Measurements from ENCODE around the gene BTBD3.
A peak's percentile ranks its signal among the peaks of the same experiment; 100 is the strongest.

Gene BTBD3

GRCh38 chr20:11917663-11918062 is at the start of gene BTBD3:
Gene BTBD3, plus strand, starts transcription at chr20:11917893. Its CDS starts 383 bp downstream, at chr20:11918276.
- DNase-seq, result no peak

GRCh38 chr20:11869641-11870040 is 48.1 kb upstream of the BTBD3 start:
- DNase-seq, result no peak

DNA sequence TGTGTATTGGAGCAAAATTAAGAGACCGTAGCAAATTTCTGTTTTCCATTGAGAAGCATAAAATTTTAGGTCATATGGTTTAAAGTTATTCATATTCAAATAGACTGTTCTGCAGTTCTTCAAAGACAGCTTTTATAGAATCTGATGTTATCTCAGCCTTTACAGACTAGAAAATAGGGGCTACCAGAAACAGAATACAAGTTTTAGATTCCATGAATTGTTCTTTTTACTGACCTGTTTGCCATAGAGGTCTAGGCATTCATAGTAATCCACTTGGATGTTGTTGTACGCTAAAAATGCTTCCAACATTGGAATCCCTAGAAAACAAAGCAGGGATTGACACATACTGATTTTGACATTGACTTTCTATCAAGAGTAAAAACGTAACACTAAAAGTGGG is 47.3 kb upstream of the BTBD3 start:
- no peak for DNase-seq

- DNase-seq, result no peak
Measured at GRCh38 chr20:11876555-11876954, 41.1 kb upstream of the BTBD3 start.

- no peak for DNase-seq
Measured at GRCh38 chr20:11880680-11881079, 37.0 kb upstream of the BTBD3 start.

DNA sequence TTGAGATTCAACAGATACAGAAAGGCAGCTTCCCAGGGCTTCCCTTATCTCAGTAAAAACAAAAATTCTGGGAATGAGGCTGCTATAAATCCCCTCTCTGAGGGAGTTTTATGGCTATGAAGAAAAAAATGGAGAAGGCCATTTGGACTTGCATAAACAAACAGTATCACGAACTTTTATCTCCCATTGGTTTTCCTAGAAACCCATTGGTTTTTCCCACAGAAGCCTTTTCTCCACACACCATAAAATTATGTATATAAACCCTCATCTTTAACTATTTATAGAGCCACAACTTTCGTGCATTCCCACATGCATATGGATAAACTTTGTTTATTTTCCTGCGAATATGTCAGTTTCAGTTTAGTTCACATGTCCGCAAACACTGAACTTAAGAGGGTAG is 36.2 kb upstream of the BTBD3 start:
- DNase-seq, result no peak

GRCh38 chr20:11882651-11883050 is 35.0 kb upstream of the BTBD3 start:
- no peak for DNase-seq

DNA sequence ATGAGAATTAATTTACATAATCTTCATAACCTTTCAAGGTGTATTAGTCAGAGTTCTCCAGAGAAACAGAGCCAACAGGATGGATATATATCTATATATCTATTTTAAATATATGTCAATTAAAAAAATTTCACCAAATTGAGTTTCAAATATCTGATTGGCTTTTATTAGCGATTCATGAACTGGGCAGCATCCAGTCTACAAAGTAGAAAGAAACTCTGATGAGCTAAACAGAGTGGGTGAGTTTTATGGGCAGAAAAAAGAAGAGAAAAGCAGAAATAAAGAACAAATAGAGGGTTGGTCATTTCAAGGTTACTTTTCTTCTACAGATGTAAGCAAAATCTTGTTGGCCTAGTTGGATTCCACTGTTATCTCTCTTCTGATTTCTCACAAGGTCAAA is 29.0 kb upstream of the BTBD3 start:
- no peak for DNase-seq

DNA sequence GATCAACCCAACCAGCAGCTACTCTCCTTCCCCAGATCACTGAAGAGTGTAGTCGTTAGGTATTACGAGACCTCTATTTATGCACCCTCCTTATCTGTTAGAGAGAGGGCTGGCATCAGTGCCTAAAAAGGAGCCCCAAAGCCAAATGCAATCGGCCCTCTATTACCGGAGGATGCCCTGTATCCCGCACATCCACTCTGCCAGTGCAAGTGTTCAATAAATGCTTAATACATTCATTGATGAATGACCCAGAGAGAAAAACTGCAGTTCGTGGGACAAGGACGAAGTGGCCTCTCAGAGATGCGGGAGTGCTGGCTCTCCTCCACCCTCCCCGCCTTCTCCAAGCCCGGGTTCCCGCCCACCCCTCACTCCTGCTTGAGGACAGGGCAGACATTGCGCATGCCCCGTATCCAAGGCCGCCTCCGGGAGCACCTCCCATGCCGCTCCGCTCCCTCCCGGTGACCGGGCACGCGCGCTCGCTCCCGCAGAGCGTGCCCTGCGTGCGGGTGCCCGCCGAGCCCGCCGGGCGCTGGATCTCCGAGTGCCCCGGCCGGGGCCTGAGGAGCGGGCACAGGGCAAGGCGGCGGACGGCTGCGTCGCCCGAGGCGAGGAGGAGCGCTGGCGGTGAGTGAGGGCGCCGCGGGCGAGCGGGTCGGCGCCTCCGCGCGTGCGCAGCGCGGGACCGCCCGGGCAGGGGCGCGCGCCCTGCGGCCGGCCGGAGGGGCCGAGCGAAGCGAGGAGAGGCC is 27.2 kb upstream of the BTBD3 start:
- DNase-seq, result peak; percentile 88 to 92

GRCh38 chr20:11891077-11891775 is 26.5 kb upstream of the BTBD3 start:
- DNase-seq, result peak in 1 of 2 experiments; percentile 62

DNA sequence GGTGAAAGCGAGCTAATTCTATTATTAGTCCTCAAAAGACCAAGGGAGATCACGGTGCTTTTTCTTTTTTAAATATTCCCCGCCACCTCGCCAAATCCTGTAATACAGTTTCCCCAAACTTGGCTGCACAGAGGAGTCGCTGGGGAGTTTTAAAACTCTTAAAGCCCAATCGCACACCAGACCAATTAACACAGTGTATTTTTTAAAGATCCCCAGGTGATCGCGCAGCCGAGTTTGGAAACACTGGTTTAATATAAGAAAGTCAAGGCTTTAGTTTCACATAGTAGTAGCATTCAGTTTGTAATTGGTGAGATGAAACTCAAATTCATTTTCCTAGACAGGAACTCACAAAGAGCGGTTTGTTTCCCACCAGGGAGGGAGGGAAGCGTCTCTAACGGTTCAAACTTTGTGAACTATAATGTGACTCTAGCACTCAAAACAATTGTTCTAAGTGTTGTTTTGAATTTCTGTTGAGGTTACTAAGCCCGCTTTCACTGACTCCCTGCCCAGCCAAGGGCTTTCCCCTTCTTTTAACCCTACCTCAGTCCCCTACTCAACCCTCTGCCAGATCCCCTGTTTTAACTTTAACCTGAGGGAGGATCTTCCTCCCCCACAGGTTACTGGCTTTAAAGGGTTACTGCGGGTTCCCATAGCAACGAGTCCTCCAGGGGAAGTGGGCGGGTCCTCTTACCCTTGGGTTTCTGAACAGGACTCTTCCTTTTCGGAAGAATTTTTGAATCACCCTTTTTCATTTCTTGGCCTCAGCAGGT is 25.7 kb upstream of the BTBD3 start:
- DNase-seq, result peak in 1 of 2 experiments; percentile 10

GRCh38 chr20:11894062-11894461 is 23.6 kb upstream of the BTBD3 start:
- DNase-seq, result no peak

- DNase-seq, result no peak
Measured at GRCh38 chr20:11895861-11896387, 21.8 kb upstream of the BTBD3 start.

GRCh38 chr20:11901127-11901526 is 16.6 kb upstream of the BTBD3 start:
- no peak for DNase-seq

GRCh38 chr20:11902285-11902697 is 15.4 kb upstream of the BTBD3 start:
- no peak for DNase-seq

DNA sequence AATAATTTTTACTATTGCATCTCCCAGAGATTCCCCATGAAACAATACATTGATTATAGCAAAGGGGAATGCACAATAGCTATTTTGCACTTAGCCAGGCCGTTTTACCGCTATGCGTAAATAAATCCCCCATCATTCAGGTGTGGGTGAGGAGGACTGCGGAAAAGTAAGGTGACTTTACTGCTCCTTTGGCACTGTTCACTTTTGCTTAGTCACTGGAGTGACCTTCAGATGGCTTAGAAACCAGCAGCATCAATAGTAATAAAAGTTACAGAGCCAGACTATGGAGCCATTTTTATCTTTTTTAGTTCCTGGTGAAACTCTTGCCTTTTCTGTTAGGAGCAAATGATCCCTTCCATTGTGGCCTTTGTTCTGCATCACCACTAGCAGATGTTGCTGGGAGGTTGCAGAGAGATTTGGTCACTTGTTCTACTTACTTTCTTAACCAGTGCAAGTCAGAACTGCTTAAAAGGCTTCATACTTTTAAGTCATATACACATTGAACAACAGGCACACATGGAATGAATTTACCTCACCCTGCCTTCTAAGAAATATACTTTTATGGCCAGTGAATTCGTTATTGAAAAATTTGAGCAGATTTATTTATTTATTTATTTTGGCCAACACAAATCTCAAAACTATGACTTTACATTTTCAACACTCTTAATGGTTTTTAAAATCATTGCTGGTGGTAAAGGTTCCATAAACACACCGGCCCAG is 12.1 kb upstream of the BTBD3 start:
- no peak for DNase-seq

GRCh38 chr20:11906626-11907480 is 10.8 kb upstream of the BTBD3 start:
- no peak for DNase-seq

GRCh38 chr20:11907621-11908020 is 10.1 kb upstream of the BTBD3 start:
- DNase-seq, result no peak

DNA sequence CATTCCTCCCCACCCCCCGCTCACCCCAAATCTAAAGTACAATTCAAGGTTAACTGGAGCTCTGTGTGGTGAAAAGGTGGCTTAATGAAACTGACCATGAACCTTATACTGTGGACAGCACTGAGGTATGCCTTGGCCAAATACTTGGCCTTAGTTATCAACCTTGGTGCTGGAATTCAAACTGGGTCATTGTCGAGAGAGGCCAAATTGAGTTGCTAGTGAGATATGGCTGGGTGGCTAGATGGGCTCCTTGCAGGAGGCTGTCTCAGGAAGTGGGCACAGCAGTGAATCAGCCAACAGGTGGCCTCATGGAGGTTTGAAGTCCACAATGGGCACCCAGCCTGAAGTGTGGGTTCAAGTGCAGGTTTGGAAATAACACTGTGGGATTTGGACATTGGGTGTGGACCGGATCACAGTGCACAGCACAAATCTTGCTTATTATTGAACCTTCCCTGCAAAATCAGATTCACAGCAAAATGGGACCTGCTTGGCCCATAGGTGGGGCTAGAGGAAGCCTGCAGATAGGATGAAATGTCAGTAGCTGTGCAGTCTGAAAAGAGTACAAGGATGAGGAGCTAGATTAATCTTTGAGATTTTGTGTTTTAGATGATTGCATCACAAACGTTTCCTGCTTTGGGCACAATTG is 5.6 kb upstream of the BTBD3 start:
- DNase-seq, result no peak

- DNase-seq, result no peak
Measured at GRCh38 chr20:11912659-11913415, 4.9 kb upstream of the BTBD3 start.

All from NCI-H1930 (cell line).